ENCODE results near the gene SORBS1.

Gene SORBS1

DNA sequence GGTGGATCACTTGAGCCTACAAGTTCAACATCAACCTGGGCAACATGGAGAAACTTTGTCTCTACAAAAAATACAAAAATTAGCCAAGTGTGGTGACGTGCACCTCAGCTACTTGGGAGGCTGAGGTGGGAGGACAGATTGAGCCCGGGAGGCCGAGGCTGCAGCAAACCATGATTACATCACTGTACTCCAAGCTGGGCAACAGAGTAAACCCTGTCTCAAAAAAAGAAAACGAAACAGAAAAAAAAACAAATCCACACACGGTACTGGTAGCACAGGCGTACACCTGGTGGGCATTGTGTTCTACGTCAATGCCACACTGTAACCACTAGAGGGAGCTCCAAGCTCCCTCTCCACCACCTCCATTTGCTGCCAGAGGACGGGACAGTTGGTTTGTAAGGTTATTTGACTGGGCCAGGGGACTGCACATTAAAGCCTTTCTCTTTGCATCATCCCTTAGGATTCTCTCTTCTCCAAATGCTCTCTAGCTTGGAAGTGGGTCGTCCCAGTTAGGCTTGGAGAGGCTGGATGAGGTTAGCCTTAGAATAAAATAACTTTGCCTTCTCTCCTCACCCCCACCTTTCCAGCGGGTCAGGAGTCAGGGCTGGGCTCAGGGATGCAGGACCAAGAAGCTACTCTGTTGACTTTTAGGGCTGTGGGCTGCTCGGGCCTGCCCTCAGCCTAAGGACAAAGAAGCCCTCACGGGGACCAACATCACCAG lies 130.8 kb downstream of the SORBS1 start:
- peak; percentile 74 to 79 for ATAC-seq

DNA sequence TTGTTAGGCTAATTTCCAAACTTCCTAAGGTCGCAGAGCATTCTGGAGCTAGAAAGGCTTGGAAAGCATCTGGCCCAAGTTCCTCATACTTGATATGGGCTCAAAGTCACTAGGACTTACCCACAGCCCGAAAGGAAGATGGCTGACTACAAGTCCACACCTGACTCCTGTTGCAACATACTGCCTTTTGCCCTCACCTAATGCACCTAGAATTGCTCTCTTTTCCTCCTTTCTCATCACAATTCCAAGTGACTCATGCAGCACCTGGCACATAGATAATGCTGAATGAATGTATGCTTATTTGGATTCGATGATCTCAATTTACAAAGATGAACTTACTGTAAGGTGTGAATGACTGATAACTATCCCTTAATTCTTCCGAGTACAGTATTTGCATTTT lies 131.5 kb downstream of the SORBS1 start:
- no peak for ATAC-seq

DNA sequence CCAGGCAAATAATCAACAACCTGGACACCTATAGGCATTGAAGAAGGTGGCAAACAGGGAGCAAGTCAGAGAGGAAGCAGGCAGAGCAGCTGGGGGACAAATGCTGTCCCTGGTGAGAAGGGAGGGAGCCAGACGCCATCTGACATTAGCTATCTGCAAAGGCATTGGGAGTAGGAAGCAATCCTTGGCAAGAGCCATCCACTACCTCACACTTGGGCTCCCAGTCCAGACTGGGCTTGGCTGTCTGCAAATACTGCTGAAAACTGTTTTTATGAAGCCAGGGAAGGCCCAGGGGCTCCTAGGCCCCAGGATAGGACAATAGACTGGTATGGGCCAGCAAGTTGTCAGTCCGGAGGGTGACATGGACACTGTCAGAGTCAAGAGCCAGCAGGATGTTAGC lies 132.5 kb downstream of the SORBS1 start:
- ATAC-seq, result no peak

DNA sequence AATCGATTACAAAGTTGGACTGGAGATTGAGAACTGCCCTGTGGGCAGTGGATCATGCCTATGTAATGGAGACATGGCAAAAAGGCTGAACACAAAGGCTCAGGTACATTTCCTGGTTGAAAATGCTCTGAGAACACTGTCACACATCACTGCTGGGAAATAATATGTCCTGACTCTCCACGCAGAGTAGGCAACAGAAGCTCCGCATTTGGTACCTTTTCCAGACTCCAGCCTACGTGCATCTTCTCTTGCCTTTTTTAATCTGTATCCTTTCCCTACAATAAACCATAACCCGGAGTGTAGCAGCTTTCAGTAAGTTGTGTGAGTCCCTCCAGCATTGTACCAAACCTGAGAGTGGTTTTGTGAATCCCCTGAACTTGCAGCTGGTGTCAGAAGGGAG lies 134.7 kb downstream of the SORBS1 start:
- no peak for ATAC-seq

DNA sequence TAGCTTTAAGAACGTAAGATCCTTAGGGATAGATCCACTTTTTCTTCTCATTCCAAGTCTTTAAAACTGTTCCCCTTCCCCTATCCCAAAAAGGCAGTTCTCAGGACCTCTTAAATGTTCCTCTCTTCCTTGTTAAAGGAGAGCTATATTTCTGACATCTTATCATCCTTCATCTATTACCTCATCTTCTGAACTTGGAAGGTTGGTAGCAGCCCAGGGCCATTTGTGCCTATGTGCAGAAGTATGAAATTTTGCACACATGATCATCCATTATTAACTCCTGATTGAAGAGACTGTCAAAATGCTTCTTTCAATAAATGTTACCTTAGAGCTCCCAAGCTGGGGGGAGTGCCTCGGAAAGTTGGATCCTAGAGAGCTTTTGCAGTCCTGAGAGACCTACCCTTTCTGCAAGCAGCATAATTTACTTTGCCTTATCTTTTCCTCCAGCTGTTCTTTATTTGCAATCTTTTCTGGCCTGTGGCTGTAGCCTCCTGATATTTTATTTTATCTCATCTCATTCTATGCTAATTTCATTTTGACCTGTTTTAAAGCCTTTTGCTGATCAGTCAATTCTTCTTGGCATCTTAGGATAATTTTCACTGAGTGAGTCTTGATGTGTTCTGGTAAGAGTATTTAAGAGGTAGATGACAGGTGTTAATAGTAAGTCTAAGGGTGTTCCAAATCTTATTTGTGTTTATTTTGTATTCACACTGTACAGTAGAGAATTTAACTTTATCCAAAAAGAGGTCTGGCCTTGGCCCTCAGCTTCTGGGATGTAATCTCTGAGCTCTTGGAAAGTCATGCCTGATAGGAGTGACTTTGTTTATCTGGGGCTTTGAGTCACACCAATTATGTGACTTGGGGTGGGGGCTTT lies 135.3 kb downstream of the SORBS1 start:
- ATAC-seq, result no peak

DNA sequence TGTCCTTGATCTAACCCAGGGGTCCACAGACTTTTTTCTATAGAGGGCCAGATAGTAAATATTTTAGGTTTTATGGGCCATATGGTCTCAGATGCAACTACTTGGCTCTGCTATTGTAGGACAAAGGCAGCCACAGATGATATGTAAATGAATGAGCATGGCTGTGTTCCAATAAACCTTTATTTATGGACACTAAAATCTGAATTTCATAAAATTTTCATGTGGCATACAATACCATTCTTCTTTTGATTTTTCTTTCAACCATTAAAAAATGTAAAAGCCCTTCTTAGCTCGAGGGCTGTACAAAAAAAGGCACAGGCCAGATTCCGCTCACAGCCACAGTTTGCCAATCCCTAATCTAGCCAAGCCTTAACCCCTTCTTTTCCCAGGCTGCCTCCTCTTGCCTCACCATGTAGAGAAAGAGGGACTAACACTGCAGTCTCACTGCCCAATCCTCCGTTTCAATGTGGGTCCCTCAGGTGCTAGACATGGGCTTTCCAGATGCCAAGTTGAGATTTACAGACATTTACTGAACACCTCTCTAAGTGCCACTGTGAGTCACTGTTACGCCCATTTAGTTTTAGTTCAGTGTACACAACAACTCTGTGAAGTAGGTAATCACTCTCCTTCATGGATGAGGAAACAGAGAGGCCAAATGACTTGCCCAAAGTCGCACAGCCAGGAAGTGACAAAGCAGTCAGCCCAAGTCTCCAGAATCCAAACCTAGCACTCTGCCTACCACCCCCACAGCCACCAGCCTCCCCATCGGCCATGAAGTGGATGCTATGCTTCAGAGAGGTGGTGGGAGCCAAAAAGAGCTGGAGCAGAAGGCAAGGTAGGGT lies 137.8 kb downstream of the SORBS1 start:
- ATAC-seq, result no peak

DNA sequence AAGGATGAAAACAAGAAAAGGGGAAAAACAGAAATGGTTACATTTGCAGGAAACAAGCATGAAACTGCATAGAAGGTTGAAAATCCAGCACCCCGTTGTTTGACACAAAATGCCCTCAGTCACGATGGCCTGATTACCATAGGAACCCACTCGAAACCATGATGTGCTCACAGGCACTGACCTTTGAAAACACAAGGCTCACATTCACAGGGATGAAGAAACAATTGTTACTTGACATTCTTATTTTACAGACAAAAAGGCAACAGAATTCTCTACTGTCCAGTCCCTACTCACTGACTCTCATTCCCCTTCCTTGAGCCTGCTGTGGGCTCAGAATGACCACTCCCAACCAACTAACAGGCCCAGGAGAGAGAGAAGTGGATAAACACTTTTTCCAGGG lies 138.9 kb downstream of the SORBS1 start:
- no peak for ATAC-seq

DNA sequence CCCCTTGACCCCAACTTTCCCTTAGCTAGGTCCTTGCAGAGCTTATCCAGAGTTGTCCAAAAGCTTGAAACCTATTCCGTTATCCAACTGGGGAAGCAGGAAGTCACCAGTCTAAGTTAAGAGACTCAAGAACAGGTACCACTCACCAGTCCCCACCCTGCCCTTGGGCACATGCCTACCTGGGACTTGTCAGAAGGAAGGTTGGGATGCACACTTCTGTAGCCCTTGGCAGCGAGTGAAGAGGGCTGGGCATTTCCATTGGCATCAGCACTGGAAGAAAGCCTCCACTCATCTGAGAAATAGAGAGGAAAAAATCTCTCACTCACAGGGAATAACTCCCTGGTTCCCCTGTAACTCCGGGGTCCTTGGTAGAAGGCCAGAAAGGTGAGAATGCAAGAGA lies 139.4 kb downstream of the SORBS1 start:
- no peak for ATAC-seq

DNA sequence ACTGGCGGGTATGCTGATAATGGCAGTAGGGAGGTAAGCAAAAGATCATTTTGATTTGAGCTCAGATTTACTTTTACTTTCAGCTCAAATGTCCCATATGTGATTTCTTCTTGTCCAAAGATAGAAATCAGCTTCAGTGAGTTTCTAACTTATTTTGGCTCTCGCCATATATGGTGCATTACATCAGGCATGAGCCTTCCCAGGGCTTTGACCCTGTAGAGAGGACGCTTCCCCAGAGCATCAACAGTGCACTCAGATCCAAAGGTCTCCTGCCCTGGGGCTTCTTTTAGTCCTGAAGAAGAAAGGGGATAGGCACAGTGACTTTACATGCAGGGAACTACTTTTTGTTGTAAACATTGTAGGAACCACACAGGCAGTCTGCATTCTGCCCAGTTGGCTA lies 141.8 kb downstream of the SORBS1 start:
- no peak for ATAC-seq

DNA sequence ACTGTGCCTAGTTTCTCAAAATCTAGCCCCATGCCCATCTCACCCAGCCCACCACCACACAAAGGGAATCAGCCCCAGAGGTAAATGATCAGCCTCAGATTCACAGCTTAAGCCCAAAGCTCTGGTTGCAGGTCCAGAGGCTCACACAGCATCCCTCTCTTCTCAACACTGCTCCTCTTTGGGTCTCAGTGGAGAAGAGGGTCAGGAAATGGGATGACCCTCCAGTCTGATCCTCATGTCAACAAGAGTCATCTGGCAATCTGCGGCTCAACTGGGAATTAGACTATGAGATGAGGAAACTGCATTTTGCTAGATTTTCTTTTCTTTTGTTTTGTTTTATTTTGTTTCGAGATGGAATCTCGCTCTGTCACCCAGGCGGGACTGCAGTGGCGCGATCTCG lies 144.2 kb downstream of the SORBS1 start:
- no peak for ATAC-seq

DNA sequence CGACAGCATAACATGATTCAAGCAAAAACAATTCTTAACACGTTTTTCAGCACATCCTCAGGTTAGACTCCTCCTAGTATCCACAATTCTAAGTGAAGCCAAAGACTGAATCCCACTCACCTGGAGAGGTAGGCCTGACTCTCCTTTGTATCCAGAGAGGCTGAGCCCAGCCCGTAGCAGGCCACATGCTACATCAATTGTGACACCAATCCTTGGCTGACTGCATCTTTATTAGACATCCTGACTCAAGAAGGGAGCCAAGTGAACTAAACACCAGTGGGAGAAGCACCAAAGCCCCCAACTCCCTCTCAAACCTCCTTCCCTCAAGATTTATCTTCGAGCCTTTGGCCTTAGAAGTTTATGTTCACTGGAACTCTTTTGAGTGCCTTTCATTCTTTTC lies 144.9 kb downstream of the SORBS1 start:
- ATAC-seq, result no peak

DNA sequence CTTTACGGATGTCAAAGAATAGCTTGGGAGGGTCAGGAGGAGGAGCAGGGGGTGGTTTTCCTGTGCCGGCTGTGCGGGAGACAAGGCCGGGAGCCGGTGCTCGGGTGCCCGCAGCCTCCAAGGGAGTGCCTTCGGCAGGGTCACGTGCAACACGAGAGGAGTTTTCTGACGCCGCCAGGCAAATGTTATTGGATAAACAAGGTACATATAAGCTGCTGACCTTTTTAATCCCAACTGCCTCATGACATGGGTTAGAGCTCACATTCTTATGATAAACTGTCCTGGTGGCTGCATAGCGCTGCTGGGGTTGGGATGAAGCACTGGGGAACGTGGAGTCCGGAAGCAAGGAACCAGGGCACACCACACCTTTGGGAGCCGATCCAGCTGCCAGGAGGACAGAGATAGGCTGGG lies 145.5 kb downstream of the SORBS1 start:
- ATAC-seq, result no peak

DNA sequence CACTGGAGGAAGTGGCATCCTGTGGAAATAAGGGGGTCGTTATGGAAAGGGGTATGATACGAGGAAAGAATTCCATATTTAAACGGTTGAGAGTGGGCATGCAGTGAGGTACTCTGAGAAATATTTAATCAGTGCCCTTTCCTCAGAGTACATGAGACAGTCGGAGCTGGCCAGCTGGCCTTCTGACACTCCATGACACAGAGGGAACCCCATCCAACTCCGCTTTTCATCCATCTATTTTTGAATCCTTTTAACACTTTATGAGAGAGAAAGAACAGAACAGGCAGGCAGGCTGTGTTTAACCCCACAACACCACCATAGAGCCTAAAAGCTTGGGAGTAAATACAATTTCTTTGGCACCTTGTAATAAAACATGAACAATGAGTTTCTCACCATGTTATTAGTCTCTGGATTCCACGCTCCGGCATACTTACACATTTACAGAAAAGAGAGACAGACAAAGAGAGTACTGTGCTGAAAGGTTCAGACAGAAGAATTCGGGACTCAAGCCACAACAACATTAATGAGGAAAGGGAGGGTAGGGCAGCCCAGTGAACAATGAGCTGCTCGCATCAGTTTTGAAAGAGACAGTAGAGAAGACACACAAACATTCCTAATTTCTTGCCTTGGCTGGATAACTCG lies 146.2 kb downstream of the SORBS1 start:
- ATAC-seq, result no peak

DNA sequence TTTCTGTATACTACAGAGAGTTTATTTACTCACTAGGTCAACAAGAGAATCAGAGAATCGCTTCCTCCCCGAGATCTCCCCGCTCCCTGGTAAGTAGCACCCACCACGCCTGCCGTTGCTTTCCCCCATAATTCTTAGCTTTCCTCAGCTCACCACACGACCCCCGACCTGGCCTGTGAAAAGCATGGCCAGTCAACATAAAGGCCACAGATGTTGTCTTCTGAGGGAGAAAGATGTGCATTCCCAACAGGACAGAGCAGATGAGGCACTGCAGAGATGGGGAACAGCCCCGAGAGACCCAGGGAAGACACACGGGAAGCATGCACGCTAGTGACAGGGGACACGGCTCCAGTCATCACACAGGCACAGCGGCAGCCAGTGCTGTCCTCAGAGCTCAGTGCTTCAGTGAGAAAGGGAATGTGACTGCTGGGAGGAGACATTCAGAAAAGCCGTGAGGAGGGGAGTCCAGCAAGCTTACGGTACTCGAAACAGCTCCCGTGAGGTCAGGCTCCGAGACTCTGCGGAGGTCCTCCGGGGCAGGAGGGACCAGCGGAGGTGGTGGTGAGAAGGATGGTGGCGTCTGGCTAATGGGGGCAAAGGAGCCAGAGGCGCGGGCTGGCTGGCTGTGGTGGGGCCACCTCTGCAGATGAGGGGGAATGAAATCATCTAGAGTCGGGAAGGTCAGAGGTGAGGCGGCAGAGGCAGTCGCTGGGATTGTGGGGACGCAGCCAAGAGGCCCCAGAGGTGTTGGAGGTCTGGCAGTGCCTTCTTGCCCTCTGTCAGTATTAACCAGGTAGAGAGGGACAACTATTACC lies 146.9 kb downstream of the SORBS1 start:
- ATAC-seq, result no peak

DNA sequence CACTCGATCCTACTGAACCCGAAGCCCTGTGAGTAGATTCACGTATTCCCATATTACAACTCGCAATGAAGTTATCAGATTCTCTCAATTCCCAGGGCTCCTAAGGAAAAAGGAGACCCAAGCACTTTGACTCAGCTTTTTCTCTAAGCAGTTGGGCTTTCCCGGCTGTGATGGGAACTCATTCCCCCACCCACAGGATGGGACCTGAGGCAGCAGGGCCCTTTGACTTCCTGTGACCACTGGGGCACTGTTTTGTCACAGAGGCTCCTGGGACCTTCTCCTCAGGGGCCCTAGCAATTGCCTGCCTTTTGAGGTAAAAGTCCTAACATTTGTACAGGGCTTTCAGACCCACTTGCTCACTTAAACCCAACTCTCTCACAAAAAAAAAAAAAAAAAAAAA lies 147.6 kb downstream of the SORBS1 start:
- no peak for ATAC-seq

DNA sequence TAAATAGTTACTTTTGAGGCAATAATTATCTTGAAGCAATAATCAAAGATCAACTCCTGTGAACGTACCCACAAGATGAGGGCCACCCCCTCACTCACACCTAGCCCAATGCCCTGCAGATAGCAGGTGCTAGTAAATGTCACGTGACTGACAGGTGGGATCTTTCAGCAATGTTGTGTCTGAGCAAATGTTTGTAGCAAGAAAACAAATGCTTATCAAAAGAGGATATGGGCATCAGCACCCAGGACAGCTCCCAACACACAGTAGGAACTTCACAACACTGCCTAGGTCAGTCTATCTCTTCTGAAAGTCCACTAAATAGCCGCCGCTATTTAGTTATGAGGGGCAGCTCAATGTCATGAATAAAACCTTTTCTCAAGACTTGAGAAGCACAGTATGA lies 149.5 kb downstream of the SORBS1 start:
- no peak for ATAC-seq

DNA sequence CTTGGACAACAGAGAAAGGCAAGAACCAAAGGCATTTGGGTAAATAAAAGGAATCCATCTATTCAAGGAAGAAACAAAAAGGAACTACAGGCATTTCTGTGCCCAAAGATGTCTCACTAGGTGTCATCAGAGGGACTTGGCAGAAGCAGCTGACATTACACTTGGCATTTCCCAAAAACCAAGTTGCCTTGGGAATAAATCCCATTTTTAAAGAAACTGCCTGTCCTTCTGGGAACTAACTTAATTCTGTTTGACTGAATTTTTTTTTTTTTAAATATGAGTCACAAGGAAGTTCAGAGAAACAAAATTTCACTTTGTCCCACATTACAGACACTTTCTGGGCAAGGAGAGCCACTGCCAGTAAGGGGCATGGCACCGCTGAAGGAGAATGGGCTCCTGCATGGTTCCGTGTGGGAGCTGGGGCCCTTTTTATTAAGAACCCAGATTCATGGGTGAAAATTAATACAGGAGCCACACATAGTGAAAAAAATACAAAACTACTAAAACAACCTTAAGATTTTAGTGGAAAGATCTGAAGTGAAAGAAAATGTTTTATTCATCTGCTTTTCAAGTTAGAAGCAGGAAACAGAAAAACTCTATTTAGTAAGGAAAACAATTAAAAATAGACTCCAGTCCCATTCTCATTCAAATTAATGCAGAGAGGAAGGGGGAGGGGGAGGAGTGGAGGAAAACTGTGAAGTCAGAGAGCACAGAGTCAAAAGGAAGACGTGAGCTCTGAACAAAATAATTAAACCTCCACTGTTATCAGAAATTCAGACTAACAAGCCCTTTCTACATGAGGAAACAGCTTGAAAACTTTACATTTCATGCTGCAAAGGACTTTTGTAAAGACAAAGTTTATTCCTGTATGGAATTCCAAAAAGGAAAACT lies 151.9 kb downstream of the SORBS1 start:
- no peak for ATAC-seq

DNA sequence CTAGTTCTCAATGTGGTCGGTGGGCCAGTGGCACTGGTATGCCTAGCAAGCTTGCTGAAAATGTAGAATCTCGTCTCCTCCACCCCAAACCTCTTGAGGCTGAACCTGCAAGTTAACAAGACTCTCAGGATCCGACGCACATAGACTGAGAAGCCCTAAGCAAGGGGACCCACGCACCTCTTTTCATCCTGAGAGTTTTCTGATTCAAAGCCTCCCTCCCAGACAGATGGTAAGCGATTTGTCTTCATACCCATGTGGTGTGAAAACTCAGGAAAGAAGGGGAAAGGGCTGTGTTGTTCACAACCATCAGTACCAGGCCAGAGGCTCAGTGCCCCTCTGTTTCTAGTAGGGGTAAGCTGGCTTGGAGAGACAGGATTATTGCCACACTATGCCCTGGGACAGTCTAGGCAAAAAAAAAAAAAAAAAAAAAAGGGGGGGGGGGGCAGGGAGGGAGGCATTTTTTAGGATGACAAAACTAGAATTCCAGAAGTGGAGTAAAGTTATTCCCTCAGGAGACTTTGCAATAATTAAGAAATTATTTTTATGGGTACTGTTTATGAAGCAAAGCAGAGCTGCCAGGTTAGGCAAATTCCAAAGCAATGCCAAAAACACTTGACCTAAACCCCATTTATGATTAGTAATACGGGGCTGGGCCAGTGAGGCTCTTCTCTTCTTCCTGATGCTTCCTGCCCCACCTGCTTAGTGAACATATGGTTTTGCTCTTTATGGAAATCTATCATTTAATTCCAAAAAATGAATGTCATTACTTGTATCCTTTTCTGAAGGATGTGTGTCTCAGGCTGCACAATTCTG lies 152.8 kb downstream of the SORBS1 start:
- no peak for ATAC-seq

DNA sequence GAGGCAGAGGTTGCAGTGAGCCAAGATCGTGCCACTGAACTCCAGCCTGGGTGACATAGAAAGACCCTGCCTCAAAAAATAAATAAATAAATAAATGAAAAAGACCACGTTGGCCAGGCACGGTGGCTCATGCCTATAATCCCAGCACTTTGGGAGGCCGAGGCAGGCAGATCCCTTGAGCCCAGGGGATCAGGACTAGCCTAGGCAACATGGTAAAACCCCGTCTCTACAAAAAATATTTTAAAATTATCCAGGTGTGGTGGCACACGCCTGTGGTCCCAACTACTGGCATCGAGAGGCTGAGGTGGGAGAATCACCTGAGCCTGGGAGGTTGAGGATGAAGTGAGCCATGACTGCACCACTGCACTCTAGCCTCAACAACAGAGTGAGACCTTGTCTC lies 153.6 kb downstream of the SORBS1 start:
- ATAC-seq, result no peak

Data from activated CD4-positive, CD25-positive, alpha-beta regulatory T cell treated with anti-CD3 and anti-CD28 coated beads, Interleukin-2, amount 50 U/mL, for 24 hours (primary cell).